Osteocyte (in vitro differentiated cells): Measurements from ENCODE around the gene SNRPA1. TPM values are rescaled to one million over a fixed set of nuclear protein-coding genes. Genes with fewer than 3 reads are reported as not detected.

ENCODE experiments used
- DNase-seq: peaks from one replicate; pipeline ENCODE4 v3.0.0; 2021; ENCODE audit warnings: mixed read lengths; ENCODE audit not compliant: unreplicated experiment; ENCODE audit errors: extremely low spot score
- H3K27ac Mint-ChIP-seq: one replicate; pipeline ENCODE4 v1.8.0; 2021; ENCODE audit warnings: mild to moderate bottlenecking, mixed read lengths; ENCODE audit not compliant: unreplicated experiment
- H3K27me3 Mint-ChIP-seq: one replicate; pipeline ENCODE4 v1.8.0; 2021; ENCODE audit warnings: mixed read lengths; ENCODE audit not compliant: unreplicated experiment
- H3K36me3 Mint-ChIP-seq: one replicate; pipeline ENCODE4 v1.8.0; 2021; ENCODE audit warnings: mixed read lengths; ENCODE audit not compliant: unreplicated experiment
- H3K4me1 Mint-ChIP-seq: one replicate; pipeline ENCODE4 v1.8.0; 2021; ENCODE audit warnings: mixed read lengths; ENCODE audit not compliant: unreplicated experiment
- H3K4me3 Mint-ChIP-seq: one replicate; pipeline ENCODE4 v1.8.0; 2021; ENCODE audit warnings: mild to moderate bottlenecking, moderate library complexity, mixed read lengths; ENCODE audit not compliant: unreplicated experiment
- H3K9me3 Mint-ChIP-seq: one replicate; pipeline ENCODE4 v1.8.0; 2021; ENCODE audit warnings: mixed read lengths; ENCODE audit not compliant: unreplicated experiment
- total RNA-seq: library from RNA; stranded (reverse); gene quantifications from 2 replicates; pipeline ENCODE4 v1.2.1, GENCODE V29; 2021
- TF ChIP-seq, protein P1 (sequence below): fragments of 200-600 bp; sonication (generic); IDR thresholded peaks from 2 replicates; pipeline ENCODE4 v1.5.0; 2021; ENCODE audit warnings: antibody characterized with exemption, mild to moderate bottlenecking, moderate library complexity

The SNRPA1 gene
- total RNA-seq, 1 donor from 2014 or later: 34.6 TPM

DNA sequence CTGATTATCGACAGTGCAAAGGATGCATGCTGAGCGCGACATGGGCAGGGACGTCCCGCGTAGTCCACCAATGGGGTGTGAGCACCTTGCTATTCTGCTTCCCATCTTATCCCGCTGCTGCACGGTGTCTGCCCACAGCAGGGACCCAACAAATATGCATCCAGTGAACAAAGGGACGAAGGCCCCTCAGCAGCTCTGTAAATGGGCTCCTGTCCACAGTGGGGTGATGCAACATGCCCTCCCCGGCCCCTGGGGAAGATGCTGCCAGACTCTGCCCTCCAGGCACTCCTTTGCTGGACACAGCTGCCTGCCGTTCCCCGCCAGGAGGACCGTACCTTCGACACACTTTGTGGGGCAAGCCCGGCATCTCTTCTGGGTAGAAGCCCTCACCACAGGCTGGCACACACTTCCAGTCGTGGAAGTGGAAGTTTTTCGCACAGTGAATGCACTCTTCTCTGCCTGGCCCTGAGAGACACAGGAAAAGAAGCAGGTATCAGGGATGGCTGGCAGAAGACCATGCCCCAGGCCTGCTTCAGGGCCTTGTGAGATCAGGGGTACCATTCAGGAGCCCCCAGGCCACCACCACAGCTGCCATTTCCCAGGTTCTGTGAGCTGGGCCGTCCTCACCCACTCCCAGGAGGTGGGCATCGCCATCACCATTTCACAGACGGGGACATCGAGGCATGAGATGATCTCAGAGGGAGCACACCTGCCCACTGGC, 18.2 kb upstream of the SNRPA1 start:
- H3K27me3 Mint-ChIP-seq: peaks cover 5% of the 10 kb centered on the region
- H3K4me1 Mint-ChIP-seq: no peaks in the 10 kb centered on the region
- no peaks in the 10 kb centered on the region for H3K36me3 Mint-ChIP-seq
- no peak overlapping the region for H3K4me3 Mint-ChIP-seq
- no peak overlapping the region for H3K27ac Mint-ChIP-seq
- H3K9me3 Mint-ChIP-seq: no peaks in the 10 kb centered on the region
- TF ChIP-seq, protein P1, sequence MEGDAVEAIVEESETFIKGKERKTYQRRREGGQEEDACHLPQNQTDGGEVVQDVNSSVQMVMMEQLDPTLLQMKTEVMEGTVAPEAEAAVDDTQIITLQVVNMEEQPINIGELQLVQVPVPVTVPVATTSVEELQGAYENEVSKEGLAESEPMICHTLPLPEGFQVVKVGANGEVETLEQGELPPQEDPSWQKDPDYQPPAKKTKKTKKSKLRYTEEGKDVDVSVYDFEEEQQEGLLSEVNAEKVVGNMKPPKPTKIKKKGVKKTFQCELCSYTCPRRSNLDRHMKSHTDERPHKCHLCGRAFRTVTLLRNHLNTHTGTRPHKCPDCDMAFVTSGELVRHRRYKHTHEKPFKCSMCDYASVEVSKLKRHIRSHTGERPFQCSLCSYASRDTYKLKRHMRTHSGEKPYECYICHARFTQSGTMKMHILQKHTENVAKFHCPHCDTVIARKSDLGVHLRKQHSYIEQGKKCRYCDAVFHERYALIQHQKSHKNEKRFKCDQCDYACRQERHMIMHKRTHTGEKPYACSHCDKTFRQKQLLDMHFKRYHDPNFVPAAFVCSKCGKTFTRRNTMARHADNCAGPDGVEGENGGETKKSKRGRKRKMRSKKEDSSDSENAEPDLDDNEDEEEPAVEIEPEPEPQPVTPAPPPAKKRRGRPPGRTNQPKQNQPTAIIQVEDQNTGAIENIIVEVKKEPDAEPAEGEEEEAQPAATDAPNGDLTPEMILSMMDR: no peak
- DNase-seq: no peak

DNA sequence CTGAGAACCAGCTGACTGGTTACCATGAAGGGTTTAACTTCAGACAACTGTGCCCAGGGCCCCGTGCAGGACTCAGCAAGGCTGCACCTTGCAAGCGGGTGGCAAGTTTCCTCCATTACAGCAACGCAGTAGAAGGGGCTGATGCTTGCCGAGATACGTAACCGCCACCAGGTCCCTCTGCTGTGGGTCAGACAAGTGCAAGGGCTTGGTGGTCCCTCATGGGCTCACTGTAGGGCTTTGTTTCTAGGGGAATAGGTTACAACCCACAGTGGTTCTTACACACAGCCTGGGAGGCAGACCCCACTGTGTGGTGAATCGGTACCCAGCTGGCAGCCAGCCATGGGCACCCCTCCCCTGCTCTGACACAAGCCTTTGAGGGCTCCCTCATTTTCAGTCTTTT, 15.5 kb upstream of the SNRPA1 start:
- peaks cover under 1% of the 10 kb centered on the region for H3K27me3 Mint-ChIP-seq
- no peaks in the 10 kb centered on the region for H3K9me3 Mint-ChIP-seq
- no peak overlapping the region for H3K27ac Mint-ChIP-seq
- no peaks in the 10 kb centered on the region for H3K36me3 Mint-ChIP-seq
- H3K4me3 Mint-ChIP-seq: no peak overlapping the region
- H3K4me1 Mint-ChIP-seq: no peaks in the 10 kb centered on the region
- DNase-seq: no peak
- TF ChIP-seq, protein P1: no peak

DNA sequence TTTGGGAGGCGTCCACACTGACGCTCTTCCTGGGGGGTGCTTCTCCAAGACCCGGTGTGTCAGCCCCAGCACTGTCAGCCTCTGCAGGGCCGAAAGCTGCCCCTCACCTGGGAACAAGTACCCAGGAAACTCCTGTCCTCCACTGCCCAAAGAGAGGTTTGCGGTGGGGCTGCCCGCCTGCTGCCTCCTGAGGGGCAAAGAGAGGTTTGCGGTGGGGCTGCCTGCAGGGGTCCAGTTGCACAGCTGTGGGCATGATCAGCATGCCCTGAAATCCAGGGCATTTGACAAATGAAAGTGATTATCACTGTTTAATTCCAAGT, 15.1 kb upstream of the SNRPA1 start:
- Mint-ChIP-seq H3K4me3 (no peak overlapping the region), H3K36me3 (no peaks in the 10 kb centered on the region), H3K9me3 (no peaks in the 10 kb centered on the region), H3K27me3 (no peaks in the 10 kb centered on the region), H3K4me1 (no peaks in the 10 kb centered on the region), H3K27ac (no peak overlapping the region)
- TF ChIP-seq, protein P1: no peak
- DNase-seq: no peak

DNA sequence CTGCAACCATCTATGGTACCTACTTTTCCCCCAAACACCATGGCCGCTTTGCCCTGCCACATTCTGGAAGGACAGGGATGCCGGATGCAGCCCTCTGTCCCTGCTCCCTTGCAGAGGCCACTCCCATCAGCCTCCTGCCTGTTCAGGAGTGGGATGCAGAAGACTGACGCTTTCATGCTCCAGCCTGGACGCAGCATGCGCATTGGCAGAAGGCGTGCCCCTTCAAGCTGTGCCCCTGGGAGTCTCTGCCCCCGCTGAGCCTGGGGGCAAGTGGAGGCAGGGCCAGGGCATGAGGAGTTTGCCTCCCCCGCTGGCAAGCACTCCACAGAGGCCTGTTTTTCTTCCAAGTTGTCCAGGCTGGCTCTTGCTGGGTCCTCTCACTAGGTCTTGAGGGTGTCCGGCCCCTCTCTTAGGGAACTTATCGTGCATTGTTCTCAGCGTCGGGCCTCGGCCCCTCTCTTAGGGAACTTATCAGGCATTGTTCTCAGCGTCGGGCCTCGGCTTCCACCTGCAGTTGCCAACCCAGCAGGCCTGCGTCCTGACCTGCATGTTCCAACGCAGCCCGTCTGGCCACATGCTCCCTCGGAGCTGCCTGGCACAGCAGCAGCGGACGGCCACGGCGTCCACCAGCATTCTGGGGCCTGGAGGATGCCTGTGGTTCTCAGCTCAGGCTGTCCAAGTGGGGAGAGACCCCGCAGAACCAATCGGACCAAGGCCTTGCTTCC, 14.6 kb upstream of the SNRPA1 start:
- TF ChIP-seq, protein P1: no peak
- H3K27ac Mint-ChIP-seq: no peak overlapping the region
- no peaks in the 10 kb centered on the region for H3K27me3 Mint-ChIP-seq
- no peak overlapping the region for H3K4me3 Mint-ChIP-seq
- H3K9me3 Mint-ChIP-seq: no peaks in the 10 kb centered on the region
- no peak for DNase-seq
- no peaks in the 10 kb centered on the region for H3K36me3 Mint-ChIP-seq
- no peaks in the 10 kb centered on the region for H3K4me1 Mint-ChIP-seq

DNA sequence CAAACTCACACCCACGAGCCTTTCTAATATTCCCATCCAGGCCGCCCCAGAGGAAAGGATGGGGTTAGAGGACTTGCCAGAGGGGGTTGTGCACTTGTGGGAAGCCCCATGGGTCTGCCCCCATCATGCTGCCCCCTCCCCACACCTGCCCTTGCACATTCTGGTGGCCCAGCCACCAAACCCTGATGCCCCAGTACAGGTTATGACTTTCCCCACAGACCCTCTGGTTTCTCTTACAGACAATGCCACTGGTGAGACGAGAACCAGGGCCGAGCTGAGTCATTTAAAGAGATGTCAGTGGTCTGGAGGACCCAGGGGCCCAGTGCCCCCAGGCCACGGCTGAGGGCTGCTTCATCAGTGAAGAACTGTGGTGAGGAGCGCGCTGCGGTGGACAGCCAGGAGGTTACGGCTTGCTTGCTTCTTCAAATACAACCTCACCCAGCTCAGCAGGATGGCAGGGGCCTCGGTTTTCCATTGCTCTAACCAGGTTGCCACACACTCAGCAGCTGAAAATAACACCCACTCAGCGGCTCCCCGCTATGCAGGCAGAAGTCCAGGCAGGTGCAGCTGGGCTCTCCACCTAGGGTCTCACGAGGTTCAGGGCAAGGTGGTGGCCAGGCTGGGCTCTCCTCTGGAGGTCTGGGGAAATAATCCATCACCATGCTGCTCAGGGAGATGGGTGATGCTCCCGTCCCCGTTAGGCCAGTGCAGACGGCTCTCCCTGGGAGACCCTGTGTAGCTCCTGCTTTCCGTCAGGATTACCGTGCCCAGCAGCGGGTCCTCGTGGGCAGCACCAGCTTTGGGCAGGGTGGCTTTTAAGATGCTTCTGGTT, 13.8 kb upstream of the SNRPA1 start:
- Mint-ChIP-seq H3K27me3 (no peaks in the 10 kb centered on the region), H3K4me1 (no peaks in the 10 kb centered on the region), H3K9me3 (no peaks in the 10 kb centered on the region), H3K36me3 (no peaks in the 10 kb centered on the region), H3K27ac (no peak overlapping the region), H3K4me3 (no peak overlapping the region)
- TF ChIP-seq, protein P1: no peak
- no peak for DNase-seq
